CD4-positive, alpha-beta T cell treated with Interleukin-2 at 100 ng/mL for 4 hours (primary cell): ENCODE results near the gene USP17L28.
A peak's percentile ranks its signal among the peaks of the same experiment; 100 is the strongest.
"Not testable (repeated sequence)": the region's sequence is repeated elsewhere in the genome, so short reads cannot be mapped to it uniquely, and the experiment has no call there.

Source experiments
- DNase-seq: peaks from one replicate; pipeline ENCODE4 v3.0.0-alpha.2; 2020; ENCODE audit warnings: low spot score

The USP17L28 gene

GRCh38 chr4:9348593-9348992, at the start of gene USP17L28:
USP17L28 (plus strand) TSS chr4:9348893; CDS start chr4:9348893, 0 bp downstream.
- not testable (repeated sequence) for DNase-seq

- peak; percentile 4 for DNase-seq
These were observed 24.5 kb upstream of the USP17L28 start for GRCh38 chr4:9324191-9324590.

GRCh38 chr4:9324865-9325264, 23.8 kb upstream of the USP17L28 start, which contains the start of gene USP17L24:
USP17L24 (plus strand) TSS chr4:9325165; CDS start chr4:9325165, 0 bp downstream.
- not testable (repeated sequence) for DNase-seq

- not testable (repeated sequence) for DNase-seq
These were observed 19.1 kb upstream of the USP17L28 start, which contains the start of gene USP17L25 for GRCh38 chr4:9329611-9330010. USP17L25 (plus strand) TSS chr4:9329911; CDS start chr4:9329911, 0 bp downstream.

GRCh38 chr4:9334358-9334757, 14.3 kb upstream of the USP17L28 start, which contains the start of gene USP17L26:
USP17L26 (plus strand) TSS chr4:9334658; CDS start chr4:9334658, 0 bp downstream.
- not testable (repeated sequence) for DNase-seq

GRCh38 chr4:9339103-9339502, 9.6 kb upstream of the USP17L28 start, which contains the start of gene USP17L5:
USP17L5 (plus strand) TSS chr4:9339403; CDS start chr4:9339403, 0 bp downstream.
- not testable (repeated sequence) for DNase-seq

GRCh38 chr4:9343848-9344247, 4.8 kb upstream of the USP17L28 start, which contains the start of gene USP17L27:
USP17L27 (plus strand) TSS chr4:9344148; CDS start chr4:9344148, 0 bp downstream.
- not testable (repeated sequence) for DNase-seq

GRCh38 chr4:9350866-9351265, 2.2 kb downstream of the USP17L28 start:
- not testable (repeated sequence) for DNase-seq

GRCh38 chr4:9353338-9353737, 4.6 kb downstream of the USP17L28 start, which contains the start of gene USP17L29:
USP17L29 (plus strand) TSS chr4:9353638; CDS start chr4:9353638, 0 bp downstream.
- not testable (repeated sequence) for DNase-seq

GRCh38 chr4:9362829-9363228, 14.1 kb downstream of the USP17L28 start, which contains the start of gene USP17L30:
USP17L30 (plus strand) TSS chr4:9363129; CDS start chr4:9363129, 0 bp downstream.
- DNase-seq = not testable (repeated sequence)

GRCh38 chr4:9379881-9380280, 31.2 kb downstream of the USP17L28 start:
- DNase-seq = not testable (repeated sequence)

GRCh38 chr4:9381012-9381534, 32.4 kb downstream of the USP17L28 start:
- DNase-seq = peak; percentile 58

GRCh38 chr4:9384126-9384525, 35.4 kb downstream of the USP17L28 start:
- DNase-seq = no peak

- not testable (repeated sequence) for DNase-seq
These were observed 40.3 kb downstream of the USP17L28 start for GRCh38 chr4:9389001-9389400.
